B cell (primary cell): ENCODE results near the gene HLCS. TPM values are rescaled to one million over a fixed set of nuclear protein-coding genes. Genes with fewer than 3 reads are reported as not detected.

Experiments used
- ATAC-seq: fragments of 200-7000 bp; cut with Tn5 transposase; one replicate; pipeline ENCODE4 v1.10.0; 2021; ENCODE audit warnings: low read depth, mild to moderate bottlenecking, moderate number of reproducible peaks, moderate library complexity
- CTCF ChIA-PET: fragments of 350-600 bp; sonication (Branson Sonifier 250); formaldehyde crosslinking; loops from one replicate; lab custom pipeline; 2021; ENCODE audit warnings: antibody characterized with exemption, inconsistent platforms; lab: Charles Lee
- POLR2A ChIA-PET: fragments of 350-600 bp; sonication (Branson Sonifier 250); formaldehyde crosslinking; loops from one replicate; lab custom pipeline; 2021; ENCODE audit warnings: antibody characterized with exemption; lab: Charles Lee
- DNase-seq: peaks from one replicate; pipeline ENCODE4 v3.0.0; 2013
- H2AFZ ChIP-seq: 2 replicates; pipeline ENCODE4 v1.6.1; 2012; ENCODE audit warnings: mild to moderate bottlenecking, low read depth, low read length; ENCODE audit not compliant: insufficient read depth, poor library complexity, severe bottlenecking
- H3K27ac ChIP-seq, 2 donors: 1 replicate in 1 of 2; 2 replicates in 1 of 2; pipeline ENCODE4 v1.5.1; 2012 to 2013; ENCODE audit warnings: low read length in 2 of 2, mild to moderate bottlenecking in 2 of 2, moderate library complexity in 1 of 2
- H3K27me3 ChIP-seq, 4 experiments: fragments of 200-600 bp in 1 of 4; sonication (generic) in 1 of 4; replicated peaks in 1 of 4; 1 replicate in 2 of 4; 2 replicates in 2 of 4; pipeline versions ENCODE4 v1.6.1 to v1.7.0; 2013 to 2016; ENCODE audit warnings: low read length in 3 of 4, mild to moderate bottlenecking in 2 of 4, mixed read lengths in 1 of 4, moderate library complexity in 1 of 4; ENCODE audit not compliant: insufficient read depth in 4 of 4, control insufficient read depth in 3 of 4; ENCODE audit errors: control extremely low read depth in 1 of 4
- H3K36me3 ChIP-seq, 2 experiments: replicated peaks in 1 of 2; 1 replicate in 1 of 2; 2 replicates in 1 of 2; pipeline versions ENCODE4 v1.6.1 to v1.7.1; 2013; ENCODE audit warnings: low read length in 1 of 2; ENCODE audit not compliant: insufficient read depth in 2 of 2, control insufficient read depth in 1 of 2; ENCODE audit errors: control extremely low read depth in 1 of 2, extremely low read depth in 1 of 2
- H3K4me1 ChIP-seq, 2 donors: fragments of 200-600 bp in 1 of 2; sonication (generic) in 1 of 2; 1 replicate in 1 of 2; 2 replicates in 1 of 2; pipeline versions ENCODE4 v1.5.1 to v1.6.1; 2013 to 2017; ENCODE audit warnings: low read length in 2 of 2; ENCODE audit not compliant: control insufficient read depth in 2 of 2, insufficient read depth in 2 of 2
- H3K4me2 ChIP-seq: replicated peaks from 2 replicates; pipeline ENCODE3; 2012; ENCODE audit warnings: mild to moderate bottlenecking, low read depth, low read length; ENCODE audit not compliant: poor library complexity, severe bottlenecking
- H3K4me3 ChIP-seq, 5 experiments: fragments of 200-600 bp in 1 of 5; sonication (generic) in 1 of 5; 1 replicate in 3 of 5; 2 replicates in 2 of 5; pipeline versions ENCODE4 v1.5.1 to v1.7.0; 2011 to 2016; ENCODE audit warnings: low read length in 4 of 5, mild to moderate bottlenecking in 4 of 5, low read depth in 2 of 5, control low read depth in 1 of 5, moderate library complexity in 1 of 5; ENCODE audit not compliant: insufficient read depth in 1 of 5; ENCODE audit errors: control extremely low read depth in 1 of 5, extremely low read depth in 1 of 5
- H3K79me2 ChIP-seq: fragments of 200-600 bp; sonication (generic); one replicate; pipeline ENCODE4 v1.6.0; 2016; ENCODE audit warnings: low read length; ENCODE audit not compliant: control insufficient read depth, insufficient read depth
- H3K9ac ChIP-seq: fragments of 200-600 bp; sonication (generic); 2 replicates; pipeline ENCODE4 v1.6.1; 2017; ENCODE audit warnings: mild to moderate bottlenecking, low read length, moderate library complexity
- H3K9me3 ChIP-seq, 3 donors: one replicate each; pipeline versions ENCODE4 v1.6.1 to v1.7.1; 2013; ENCODE audit warnings: low read length in 2 of 3; ENCODE audit not compliant: control insufficient read depth in 2 of 3, insufficient read depth in 1 of 3; ENCODE audit errors: control extremely low read depth in 1 of 3
- H4K20me1 ChIP-seq: 2 replicates; pipeline ENCODE4 v1.6.0; 2012; ENCODE audit warnings: mild to moderate bottlenecking, low read length; ENCODE audit not compliant: insufficient read depth, control insufficient read depth, poor library complexity, severe bottlenecking
- H3K27ac Mint-ChIP-seq: one replicate; pipeline ENCODE4 v1.8.0; 2021; ENCODE audit warnings: mixed read lengths
- H3K27me3 Mint-ChIP-seq: one replicate; pipeline ENCODE4 v1.8.0; 2021; ENCODE audit warnings: mixed read lengths
- H3K4me1 Mint-ChIP-seq: one replicate; pipeline ENCODE4 v1.8.0; 2021; ENCODE audit warnings: mixed read lengths
- H3K4me3 Mint-ChIP-seq: one replicate; pipeline ENCODE4 v1.8.0; 2021; ENCODE audit warnings: mixed read lengths
- H3K9me3 Mint-ChIP-seq: one replicate; pipeline ENCODE4 v1.8.0; 2022; ENCODE audit warnings: mixed read lengths; ENCODE audit not compliant: insufficient read depth
- CTCF ChIP-seq: fragments of 200-600 bp; IDR thresholded peaks from one replicate; pipeline ENCODE4 v1.8.0; 2022; ENCODE audit warnings: antibody characterized with exemption, mild to moderate bottlenecking
- EZH2 ChIP-seq: IDR thresholded peaks from 2 replicates; pipeline ENCODE4 v1.6.1; 2012; ENCODE audit warnings: borderline replicate concordance, low read depth, mild to moderate bottlenecking, moderate library complexity, low read length; ENCODE audit not compliant: insufficient read depth, poor library complexity, severe bottlenecking
- WGBS: methylation state at CpG from one replicate; pipeline ENCODE4 v1.1.5; 2013; ENCODE audit warnings: missing lambda C conversion rate; ENCODE audit not compliant: insufficient coverage; 5-methylcytosine and 5-hydroxymethylcytosine counted together
- intact Hi-C: fragments of 100-400 bp; cut with micrococcal nuclease; formaldehyde crosslinking; loops from one replicate; pipeline ENCODE4 v1.10.0; 2022
- polyA plus RNA-seq: library from polyadenylated mRNA; depleted of rRNA; stranded (reverse); fragments of >200 nt; gene quantifications from 2 replicates; pipeline ENCODE4 v1.2.3, GENCODE V29; 2012
- total RNA-seq, 2 donors: library from RNA; stranded (reverse); fragments of 120-200 nt in 1 of 2; gene quantifications; 1 replicate in 1 of 2; 2 replicates in 1 of 2; pipeline versions ENCODE4 v1.2.3 to v1.2.4, GENCODE V29; 2013 to 2022

HLCS gene
- total and polyA plus RNA-seq, 2 donors (not counting 1 experiment from before 2014, with no cell fraction given), result 4.4 to 14.7 TPM

GRCh38 chr21:36913247-36914169, 53.0 kb downstream of the HLCS start:
- ATAC-seq (no peak), DNase-seq (no peak)
- WGBS, result 96% methylated on average over 7 of the region's 8 CpGs
- Histone ChIP-seq H3K4me3 (no peak overlapping the region), H3K27me3 (no peaks in the 10 kb centered on the region), H3K9me3 (no peaks in the 10 kb centered on the region), H3K4me1 (peaks cover 0 to 4% of the 10 kb centered on the region in 2 donors), H2AFZ (no peak overlapping the region), H4K20me1 (no peaks in the 10 kb centered on the region), H3K36me3 (no peaks in the 10 kb centered on the region), H3K4me2 (no peak overlapping the region), H3K79me2 (no peaks in the 10 kb centered on the region), H3K27ac (no peak overlapping the region), H3K9ac (no peak overlapping the region)
- POLR2A ChIA-PET, result no interaction called here
- intact Hi-C loops, result no loop called here
- H3K9me3 Mint-ChIP-seq, result no peaks in the 10 kb centered on the region
- H3K4me3 Mint-ChIP-seq, result no peak overlapping the region
- no peaks in the 10 kb centered on the region for H3K27me3 Mint-ChIP-seq
- TF ChIP-seq CTCF (no peak), EZH2 (no peak)
- CTCF ChIA-PET, result no interaction called here
- no peak overlapping the region for H3K27ac Mint-ChIP-seq
- peaks cover 6% of the 10 kb centered on the region for H3K4me1 Mint-ChIP-seq

GRCh38 chr21:36910581-36911307, 55.7 kb downstream of the HLCS start:
- no peak for DNase-seq
- ChIA-PET POLR2A (no interaction called here), CTCF (no interaction called here)
- H3K4me3 Mint-ChIP-seq, result no peak overlapping the region
- H4K20me1 ChIP-seq, result no peaks in the 10 kb centered on the region
- intact Hi-C loops, result no loop called here
- no peak overlapping the region for H2AFZ ChIP-seq
- TF ChIP-seq CTCF, result no peak
- no peak for TF ChIP-seq EZH2
- H3K9ac ChIP-seq, result no peak overlapping the region
- 96% methylated on average over 15 of the region's 17 CpGs for WGBS
- no peaks in the 10 kb centered on the region for H3K4me1 ChIP-seq
- no peak overlapping the region for H3K4me2 ChIP-seq
- no peak overlapping the region for H3K27ac ChIP-seq
- H3K36me3 ChIP-seq, result no peaks in the 10 kb centered on the region
- ATAC-seq, result no peak
- H3K27me3 ChIP-seq, result no peaks in the 10 kb centered on the region
- H3K27me3 Mint-ChIP-seq, result no peaks in the 10 kb centered on the region
- no peaks in the 10 kb centered on the region for H3K9me3 ChIP-seq
- H3K27ac Mint-ChIP-seq, result no peak overlapping the region
- H3K9me3 Mint-ChIP-seq, result no peaks in the 10 kb centered on the region
- no peaks in the 10 kb centered on the region for H3K79me2 ChIP-seq
- H3K4me1 Mint-ChIP-seq, result no peaks in the 10 kb centered on the region
- H3K4me3 ChIP-seq, result no peak overlapping the region
